Mucosa of gallbladder (tissue), 1 donor: ENCODE measurements around the gene FYN. TPM values are rescaled to one million over a fixed set of nuclear protein-coding genes. Genes with fewer than 3 reads are reported as not detected.
A peak's percentile ranks its signal among the peaks of the same experiment; 100 is the strongest.
"Not testable (repeated sequence)": the region's sequence is repeated elsewhere in the genome, so short reads cannot be mapped to it uniquely, and the experiment has no call there.

Experiments used
- DNase-seq: peaks from one replicate; pipeline ENCODE4 v3.0.0-alpha.2; 2020; ENCODE audit warnings: low spot score
- total RNA-seq: library from RNA; stranded (reverse); gene quantifications from one replicate; pipeline ENCODE4 v1.2.1, GENCODE V29; 2021
- donor health status: DM: no; HTN: no; CAD: no.

Gene FYN
- total RNA-seq, 1 donor from 2014 or later, result 75.0 TPM

DNA sequence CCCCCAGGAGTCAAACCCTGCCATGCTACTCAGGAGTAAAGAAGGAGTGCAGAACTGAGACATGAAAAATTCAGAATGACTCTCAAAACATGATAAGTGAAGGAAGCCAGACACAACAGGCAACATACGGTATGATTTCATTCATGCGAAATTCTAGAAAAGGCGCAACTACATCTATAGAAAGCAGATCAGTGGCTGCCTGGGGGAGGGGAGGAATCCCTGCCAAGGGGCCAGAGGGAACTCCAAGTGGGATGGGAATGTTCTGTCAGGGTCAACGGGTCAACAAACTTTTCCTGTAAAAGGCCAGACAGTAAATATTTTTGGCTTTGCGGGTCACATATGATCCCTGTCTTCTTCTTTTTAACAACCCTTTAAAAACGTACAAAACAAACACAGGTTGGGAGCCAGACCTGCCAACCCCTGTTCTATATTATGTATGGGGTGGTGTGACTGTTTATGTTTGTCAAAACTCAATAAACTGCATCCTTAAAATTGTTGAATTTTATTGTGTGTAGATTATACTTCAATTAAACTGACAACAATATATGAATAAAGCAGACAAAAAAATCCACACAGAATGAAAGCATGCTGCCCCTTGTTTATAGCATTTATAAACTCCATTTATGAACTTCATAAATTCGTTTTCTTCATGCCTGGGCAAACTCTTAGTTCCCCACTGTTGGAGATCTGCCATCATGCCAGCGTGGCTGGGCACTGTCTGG is 211.0 kb downstream of the FYN start:
- no peak for DNase-seq

GRCh38 chr6:111661541-111662061 is 211.7 kb downstream of the FYN start:
- no peak for DNase-seq

DNA sequence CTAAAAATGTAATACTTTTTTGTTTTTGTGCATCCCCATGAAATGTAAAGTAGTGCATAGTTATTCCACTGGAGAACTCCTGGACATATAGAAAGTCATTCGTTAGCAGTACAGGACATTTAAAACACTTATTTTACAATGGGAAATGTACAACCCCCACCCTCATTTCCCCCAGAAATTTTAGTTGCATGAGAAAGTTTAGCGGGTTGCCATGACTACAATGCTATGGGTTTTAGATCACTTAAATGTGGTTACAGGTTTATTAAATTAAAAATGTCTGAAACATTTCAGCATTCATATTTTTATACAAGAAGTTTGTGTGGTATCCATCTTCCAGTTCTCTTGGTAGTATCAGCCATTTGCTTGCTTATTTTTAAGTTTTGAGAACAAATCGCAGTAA is 212.7 kb downstream of the FYN start:
- DNase-seq, result no peak

DNA sequence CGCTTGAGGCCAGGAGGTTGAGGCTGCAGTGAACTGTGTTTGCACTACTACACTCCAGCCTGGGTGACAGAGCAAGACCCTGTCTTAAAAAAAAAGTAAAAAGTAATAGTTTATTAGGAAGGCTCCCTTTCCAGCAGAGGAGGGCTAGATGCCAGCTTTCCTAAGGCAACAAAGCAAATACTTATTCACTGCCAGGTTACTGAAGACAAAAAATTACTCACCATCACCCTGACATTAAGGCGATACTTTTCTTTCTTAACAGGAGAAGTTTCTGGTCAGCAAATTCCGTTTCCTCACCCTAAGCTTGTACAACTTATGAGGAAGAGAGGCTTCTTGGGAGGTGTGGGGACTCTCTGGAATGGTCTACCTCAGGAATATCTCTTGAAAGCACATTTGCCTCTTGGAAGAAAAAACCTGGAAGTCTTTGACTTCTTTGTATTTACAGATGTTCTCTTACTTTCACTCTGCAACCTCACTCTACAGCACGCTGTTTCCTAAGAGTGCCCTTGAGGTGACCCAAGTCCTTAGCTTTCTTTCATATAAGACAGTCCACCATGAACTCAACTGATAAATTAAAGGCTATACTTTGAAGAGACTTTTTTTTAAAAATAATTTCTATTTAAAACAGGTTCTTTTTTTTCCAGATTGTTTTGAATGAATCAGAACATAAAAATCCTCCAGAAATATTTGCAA is 214.6 kb downstream of the FYN start:
- no peak for DNase-seq

DNA sequence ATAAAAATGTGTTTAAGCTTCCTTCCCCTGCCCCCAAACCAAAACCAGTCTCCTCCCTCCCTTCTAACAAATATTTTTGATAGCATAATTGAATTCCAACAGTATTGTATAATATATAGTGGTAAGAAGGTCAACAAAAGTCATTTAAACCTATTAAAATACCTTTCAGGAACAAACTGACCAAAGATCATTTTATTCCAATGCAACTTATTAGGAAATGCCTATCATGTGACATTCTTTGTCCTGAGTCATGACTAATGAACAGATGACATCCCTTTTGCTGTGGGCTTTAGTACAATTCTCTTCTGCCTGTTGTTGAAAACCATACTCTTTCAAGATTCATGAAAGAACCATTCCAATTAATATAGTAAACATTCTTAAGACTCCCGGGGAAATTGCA is 216.1 kb downstream of the FYN start:
- DNase-seq, result no peak

DNA sequence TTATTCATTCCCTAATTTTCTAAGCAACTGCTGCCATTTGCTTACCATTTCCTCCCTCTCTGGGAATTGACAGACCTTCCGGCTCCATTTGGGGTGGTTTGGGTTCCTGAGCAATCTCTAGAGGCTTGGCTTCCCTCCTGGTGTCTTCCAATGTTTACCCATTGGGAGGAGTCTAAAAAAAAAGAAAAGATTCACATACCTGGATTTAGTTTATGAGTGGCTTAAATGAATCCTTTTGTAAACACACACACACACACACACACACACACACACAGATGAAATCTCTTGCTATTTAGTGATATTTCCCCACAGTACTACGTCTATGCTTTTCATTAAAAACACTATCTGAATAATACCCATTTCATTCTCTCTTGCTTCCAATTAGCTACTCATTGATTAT is 219.3 kb downstream of the FYN start:
- DNase-seq, result no peak

GRCh38 chr6:111653434-111653833 is 219.8 kb downstream of the FYN start:
- DNase-seq, result no peak

- no peak for DNase-seq
Observed at GRCh38 chr6:111652156-111652555, 221.1 kb downstream of the FYN start.

GRCh38 chr6:111651185-111652034 is 221.8 kb downstream of the FYN start:
- no peak for DNase-seq

DNA sequence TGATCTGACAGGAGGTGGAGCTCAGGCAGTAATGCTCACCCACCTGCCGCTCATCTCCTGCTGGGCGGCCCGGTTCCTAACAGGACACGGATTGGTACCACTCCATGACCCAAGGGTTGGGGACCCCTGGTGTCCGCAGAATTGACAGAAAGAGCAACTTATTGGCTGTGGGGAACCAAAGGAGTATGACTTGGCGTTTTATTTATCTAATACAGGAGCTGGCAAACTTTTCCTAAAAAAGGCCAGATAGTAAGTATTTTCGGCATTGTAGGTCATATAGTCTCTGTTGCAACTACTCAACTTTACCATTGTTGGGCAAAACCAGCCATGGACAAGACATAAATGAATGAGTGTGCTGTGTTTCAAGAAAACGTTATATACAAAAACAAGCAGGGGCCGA is 223.2 kb downstream of the FYN start:
- no peak for DNase-seq

DNA sequence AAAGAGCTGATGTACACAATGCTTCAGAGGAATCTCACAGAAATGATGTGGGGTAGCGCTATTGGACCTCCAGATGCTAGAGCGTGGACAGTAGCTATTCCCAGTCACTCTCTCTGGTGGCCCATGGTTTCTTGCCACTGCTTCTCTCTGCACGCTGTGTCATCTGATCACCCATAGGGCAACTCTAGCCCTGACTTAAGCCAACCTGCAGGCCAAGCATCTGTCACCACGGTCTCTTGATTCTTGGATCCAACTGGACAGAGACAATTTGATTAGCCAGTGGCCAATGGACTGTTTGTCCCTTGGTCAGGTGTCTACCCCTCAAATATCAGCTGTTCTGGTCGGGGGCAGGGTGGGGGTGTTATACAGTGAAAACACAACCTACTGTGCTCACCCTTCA is 225.2 kb downstream of the FYN start:
- no peak for DNase-seq

GRCh38 chr6:111646942-111647341 is 226.3 kb downstream of the FYN start:
- no peak for DNase-seq

DNA sequence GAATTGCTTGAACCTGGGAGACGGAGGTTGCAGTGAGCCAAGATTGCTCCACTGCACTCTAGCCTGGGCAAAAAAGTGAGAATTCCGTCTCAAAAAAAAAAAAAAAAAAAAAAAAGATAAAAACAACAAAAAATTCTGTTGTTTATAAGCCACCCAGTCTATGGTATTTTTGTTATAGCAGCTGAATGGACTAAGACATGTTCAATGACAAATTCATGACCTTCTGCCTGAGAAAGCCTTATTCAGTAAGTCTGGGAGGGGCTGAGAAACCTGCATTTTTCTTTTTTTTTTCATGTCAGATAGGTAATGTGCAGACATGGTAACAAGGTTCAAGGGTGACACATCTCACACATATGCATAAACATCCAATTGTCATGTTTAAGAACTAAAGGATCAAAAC is 227.2 kb downstream of the FYN start:
- no peak for DNase-seq

DNA sequence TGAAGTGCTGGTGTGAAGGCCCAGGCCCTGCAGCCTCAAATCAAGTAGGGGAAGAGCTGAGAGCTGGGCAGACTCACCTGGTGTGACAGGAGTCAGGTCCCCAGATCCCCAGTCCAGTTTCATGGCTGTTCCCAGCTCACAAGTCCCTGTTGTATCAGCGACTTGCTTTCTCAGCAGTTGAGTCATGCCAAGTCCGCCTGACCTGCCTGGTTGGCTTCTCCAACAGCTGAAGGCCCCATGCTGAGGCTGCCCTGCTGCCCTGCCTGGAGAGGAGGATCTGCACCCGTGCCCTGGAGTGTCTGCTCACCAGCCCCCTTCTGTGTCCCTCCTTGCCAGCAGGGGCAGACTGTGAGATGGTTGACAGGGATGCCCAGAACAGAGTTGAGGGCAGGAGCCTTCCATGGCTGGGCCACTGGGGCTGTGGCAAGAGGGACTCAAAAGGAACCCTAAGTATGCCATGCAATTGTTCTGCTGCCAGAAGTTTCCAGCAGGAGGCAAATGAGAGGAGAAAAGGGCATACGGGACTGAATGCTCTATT is 228.3 kb downstream of the FYN start:
- no peak for DNase-seq

DNA sequence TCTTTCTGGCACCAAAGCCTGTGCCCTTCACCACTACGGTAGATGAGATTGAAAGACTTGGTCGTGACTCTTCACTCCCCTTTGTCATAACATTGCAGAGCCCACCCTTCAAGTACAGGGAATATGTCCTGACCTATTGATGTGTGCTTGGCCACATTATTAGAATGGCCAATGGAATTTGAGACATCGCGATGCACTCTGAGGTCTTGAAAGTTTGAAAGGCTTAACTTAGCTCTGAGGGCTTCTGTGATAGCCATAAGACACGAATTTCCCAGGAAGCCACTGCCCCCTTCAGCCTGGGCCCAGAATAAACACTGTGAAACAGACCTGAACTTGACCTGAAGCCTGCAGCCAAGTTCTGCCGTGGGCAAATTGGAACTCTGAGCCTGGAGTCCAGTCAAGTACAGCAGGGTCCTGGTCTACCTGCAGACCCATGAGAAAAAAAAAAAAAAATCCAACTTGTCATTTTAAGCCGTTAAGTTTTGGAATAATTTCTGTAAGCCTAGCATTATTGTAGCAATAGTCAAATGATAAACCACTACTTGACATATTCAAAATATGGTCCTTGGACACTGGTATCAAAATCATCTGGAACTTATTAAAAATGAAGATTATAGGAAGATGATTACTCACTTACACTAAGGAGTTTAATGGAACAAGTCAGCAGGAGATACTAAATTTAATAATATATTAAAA is 230.6 kb downstream of the FYN start:
- peak; percentile 68 for DNase-seq

GRCh38 chr6:111639266-111639665 is 234.0 kb downstream of the FYN start:
- no peak for DNase-seq

- DNase-seq, result not testable (repeated sequence)
Observed at GRCh38 chr6:111634981-111635380, 238.3 kb downstream of the FYN start.

DNA sequence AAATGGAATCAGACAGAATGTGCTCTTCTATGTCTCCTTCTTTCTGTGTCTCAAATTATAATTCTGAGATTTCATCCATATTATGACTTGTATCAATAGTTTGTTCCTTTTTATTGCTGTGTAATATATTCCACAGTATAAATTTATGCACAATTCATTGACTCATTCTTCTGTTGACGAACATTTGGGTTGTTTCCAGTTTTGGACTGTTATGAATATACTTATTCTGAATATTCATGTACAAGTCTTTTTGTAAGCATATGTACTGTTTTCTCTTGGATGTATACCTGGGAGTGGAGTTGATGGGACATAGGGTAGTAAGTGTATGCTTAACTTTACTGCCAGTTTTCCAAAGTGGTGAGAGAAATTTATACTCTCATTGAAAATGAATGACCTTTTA is 239.4 kb downstream of the FYN start:
- DNase-seq, result no peak

GRCh38 chr6:111632468-111633247 is 240.6 kb downstream of the FYN start:
- DNase-seq, result no peak

- no peak for DNase-seq
Observed at GRCh38 chr6:111631903-111632460, 241.3 kb downstream of the FYN start.
